SU-DHL-6 (cell line): ENCODE data around the gene FAM72D.
"Not testable (repeated sequence)": the region's sequence is repeated elsewhere in the genome, so short reads cannot be mapped to it uniquely, and the experiment has no call there.

ENCODE experiments used
- CTCF ChIP-seq: fragments of 200-600 bp; sonication (generic); IDR thresholded peaks from one replicate; pipeline ENCODE4 v1.5.1; 2017; ENCODE audit warnings: antibody characterized with exemption, mild to moderate bottlenecking, low read length, moderate library complexity; ENCODE audit not compliant: insufficient read depth, poor library complexity, severe bottlenecking
- EZH2phosphoT487 ChIP-seq: fragments of 200-600 bp; sonication (generic), shearing (Covaris generic); conservative IDR thresholded peaks from 2 replicates; pipeline ENCODE4 v1.6.1; 2018; ENCODE audit warnings: mild to moderate bottlenecking, antibody characterized with exemption, low read length, moderate library complexity, mixed read lengths

DNA sequence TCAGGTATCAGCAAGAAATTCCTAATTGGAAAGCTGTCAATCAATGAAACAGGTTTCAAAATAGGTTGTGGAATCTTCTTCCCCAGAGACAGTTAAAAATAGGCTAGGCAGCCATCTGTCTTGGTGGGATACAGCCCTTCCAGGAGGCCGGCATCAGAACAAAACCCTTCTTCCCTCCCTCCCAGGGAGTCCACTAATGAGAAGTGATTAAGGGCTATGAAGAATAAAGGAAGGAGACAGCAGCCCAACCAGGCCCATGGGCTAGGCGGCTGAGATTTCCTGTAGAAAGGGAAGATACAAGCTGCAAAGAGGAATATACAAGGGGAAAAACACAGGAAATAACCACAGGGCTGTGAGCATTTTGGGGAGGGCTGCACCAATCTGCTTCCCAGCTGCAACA is 32.5 kb upstream of the FAM72D start:
- TF ChIP-seq CTCF, EZH2phosphoT487: not testable (repeated sequence)
